GM12878 (cell line): ENCODE results near the gene TDRD15.

Source experiments
- ATF2 ChIP-seq: IDR thresholded peaks from 2 replicates; pipeline ENCODE4 v1.6.1; 2012; ENCODE audit warnings: low read length, inconsistent platforms
- CTCF ChIP-seq, 3 experiments: IDR thresholded peaks in 2 of 3; conservative IDR thresholded peaks in 1 of 3; 2 replicates each; pipeline ENCODE4 v1.5.1; 2011; ENCODE audit warnings: low read depth in 3 of 3, low read length in 3 of 3, mild to moderate bottlenecking in 3 of 3, control low read depth in 2 of 3, moderate library complexity in 2 of 3, inconsistent platforms in 1 of 3, mixed read lengths in 1 of 3; ENCODE audit not compliant: control insufficient read depth in 2 of 3, insufficient read depth in 1 of 3; ENCODE audit errors: extremely low read depth in 1 of 3
- GABPA ChIP-seq: IDR thresholded peaks from 2 replicates; pipeline ENCODE4 v1.6.1; 2014; ENCODE audit warnings: antibody characterized with exemption, low read depth, mild to moderate bottlenecking, inconsistent platforms
- MAX ChIP-seq: IDR thresholded peaks from 2 replicates; pipeline ENCODE4 v1.6.1; 2012; ENCODE audit warnings: low read depth, low read length, improper control_type of control experiment
- NR2C1 ChIP-seq: fragments of 450-650 bp; IDR thresholded peaks from 2 replicates; pipeline ENCODE4 v1.6.1; 2017; ENCODE audit warnings: antibody characterized with exemption, mild to moderate bottlenecking, moderate library complexity
- NRF1 ChIP-seq: conservative IDR thresholded peaks from 2 replicates; pipeline ENCODE4 v1.6.1; 2011; ENCODE audit warnings: mild to moderate bottlenecking, low read depth, low read length, improper control_type of control experiment
- RAD21 ChIP-seq: IDR thresholded peaks from 2 replicates; pipeline ENCODE4 v1.6.1; 2011; ENCODE audit warnings: mild to moderate bottlenecking, low read depth, low read length, moderate library complexity; ENCODE audit not compliant: insufficient read depth
- SIX5 ChIP-seq: IDR thresholded peaks from 2 replicates; pipeline ENCODE4 v1.6.1; 2011; ENCODE audit warnings: mild to moderate bottlenecking, low read depth, low read length, moderate library complexity; ENCODE audit not compliant: severe bottlenecking
- SP1 ChIP-seq: IDR thresholded peaks from one replicate; pipeline ENCODE4 v1.6.1; 2011; ENCODE audit warnings: low read depth, low read length
- USF2 ChIP-seq: IDR thresholded peaks from 2 replicates; pipeline ENCODE4 v1.6.1; 2011; ENCODE audit warnings: low read depth, low read length, improper control_type of control experiment, borderline replicate concordance
- ZBTB11 ChIP-seq: fragments of 450-650 bp; formaldehyde crosslinking; IDR thresholded peaks from 2 replicates; pipeline ENCODE4 v1.5.0; 2022; ENCODE audit warnings: mild to moderate bottlenecking, missing genetic modification characterization

- TF ChIP-seq CTCF (IDR thresholded peaks at IDR 0.05 in 2 of 3, conservative IDR thresholded peaks at IDR 0.05 in 1 of 3; ENCODE audit: control insufficient read depth in 2 of 3, extremely low read depth in 1 of 3, insufficient read depth in 1 of 3, low read depth in 3 of 3, low read length in 3 of 3) (no peak), ATF2 (no peak), SP1 (no peak), GABPA (no peak), NR2C1 (no peak), SIX5 (no peak), MAX (no peak), USF2 (no peak), RAD21 (no peak), ZBTB11 (CRISPR knock-in tag) (no peak), NRF1 (no peak)
Measured at GRCh38 chr2:21117688-21118087, 6.1 kb upstream of the TDRD15 start.
